ENCODE data around the gene GOLPH3L. TPM values are rescaled to one million over a fixed set of nuclear protein-coding genes. Genes with fewer than 3 reads are reported as not detected.
"Not testable (repeated sequence)": the region's sequence is repeated elsewhere in the genome, so short reads cannot be mapped to it uniquely, and the experiment has no call there.

Gene GOLPH3L
- total RNA-seq, 1 donor from 2014 or later, result 26.6 TPM

DNA sequence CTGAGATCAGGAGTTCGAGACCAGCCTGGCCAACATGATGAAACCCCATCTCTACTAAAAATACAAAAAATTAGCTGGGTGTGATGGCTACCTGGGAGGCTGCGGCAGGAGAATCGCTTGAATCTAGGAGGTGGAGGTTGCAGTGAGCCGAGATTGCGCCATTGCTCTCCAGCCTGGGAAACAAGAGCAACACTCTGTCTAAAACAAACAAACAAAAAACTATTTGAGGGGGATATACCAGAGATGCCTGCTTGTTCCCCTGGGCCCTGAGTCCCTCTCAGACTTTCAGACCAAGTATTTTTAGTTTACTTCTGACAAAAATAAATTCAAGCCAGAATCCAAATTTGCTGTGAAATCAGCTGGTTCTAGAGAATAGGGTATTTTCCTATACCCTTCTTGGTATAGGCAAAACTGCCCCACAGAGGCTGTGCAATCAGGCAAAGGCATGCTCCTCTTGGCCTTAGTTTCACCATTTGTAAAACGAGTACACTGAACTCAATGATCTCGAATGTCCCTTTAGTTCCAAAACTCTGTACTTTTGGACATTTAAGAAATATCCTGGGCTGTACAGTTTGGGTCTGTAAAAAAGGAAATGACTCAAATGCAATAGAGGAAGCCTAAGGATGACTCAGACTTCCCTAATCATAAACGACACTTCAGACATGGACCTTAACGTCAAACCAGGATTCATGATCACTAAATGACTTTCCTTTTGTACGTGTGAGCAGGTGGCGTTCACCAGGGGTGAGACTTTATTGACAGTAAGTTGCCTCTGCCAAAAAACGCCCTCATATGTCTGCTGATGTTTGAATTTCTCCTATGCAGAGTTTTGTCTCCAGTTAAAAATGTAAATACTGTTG is 83.7 kb downstream of the GOLPH3L start:
- Mint-ChIP-seq H3K36me3 (peaks cover 30% of the 10 kb centered on the region), H3K27me3 (ENCODE audit: low read depth) (no peaks in the 10 kb centered on the region), H3K9me3 (no peaks in the 10 kb centered on the region), H3K4me1 (peaks cover 9% of the 10 kb centered on the region), H3K4me3 (no peak overlapping the region), H3K27ac (no peak overlapping the region)
- no peak for DNase-seq (ENCODE audit: low spot score in 2 of 2, unreplicated experiment in 2 of 2)
- TF ChIP-seq CTCF (IDR thresholded peaks at IDR 0.05; ENCODE audit: unreplicated experiment), result no peak

DNA sequence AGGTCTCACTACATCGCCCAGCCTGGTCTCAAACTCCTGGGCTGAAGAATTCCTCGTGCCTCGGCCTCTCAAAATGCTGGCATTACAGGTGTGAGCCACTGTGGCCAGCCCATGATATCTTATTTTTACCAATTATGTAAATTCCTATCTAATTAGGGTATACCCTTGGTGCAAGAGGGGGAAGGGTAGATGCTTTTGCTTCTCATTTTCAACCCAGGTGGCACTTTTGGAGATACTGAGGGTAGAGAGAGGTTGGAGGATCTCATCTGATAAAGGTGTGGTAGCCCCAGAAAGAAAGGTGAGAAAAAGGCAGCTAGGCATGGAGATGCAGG is 85.0 kb downstream of the GOLPH3L start:
- peak overlapping the region; percentile 83 for H3K27ac Mint-ChIP-seq
- DNase-seq (ENCODE audit: low spot score in 2 of 2, unreplicated experiment in 2 of 2), result no peak
- peaks cover 9% of the 10 kb centered on the region for H3K4me1 Mint-ChIP-seq
- no peaks in the 10 kb centered on the region for H3K27me3 Mint-ChIP-seq (ENCODE audit: low read depth)
- no peak for TF ChIP-seq CTCF (IDR thresholded peaks at IDR 0.05; ENCODE audit: unreplicated experiment)
- H3K36me3 Mint-ChIP-seq, result peaks cover 28% of the 10 kb centered on the region
- H3K4me3 Mint-ChIP-seq, result no peak overlapping the region
- H3K9me3 Mint-ChIP-seq, result no peaks in the 10 kb centered on the region

- H3K36me3 Mint-ChIP-seq, result peaks cover 15% of the 10 kb centered on the region
- DNase-seq (ENCODE audit: low spot score in 2 of 2, unreplicated experiment in 2 of 2), result no peak
- TF ChIP-seq CTCF (IDR thresholded peaks at IDR 0.05; ENCODE audit: unreplicated experiment), result no peak
- no peak overlapping the region for H3K4me3 Mint-ChIP-seq
- no peaks in the 10 kb centered on the region for H3K27me3 Mint-ChIP-seq (ENCODE audit: low read depth)
- H3K27ac Mint-ChIP-seq, result no peak overlapping the region
- peaks cover 9% of the 10 kb centered on the region for H3K4me1 Mint-ChIP-seq
- no peaks in the 10 kb centered on the region for H3K9me3 Mint-ChIP-seq
Observed at GRCh38 chr1:150610576-150610975, 86.4 kb downstream of the GOLPH3L start.

- Mint-ChIP-seq H3K27ac (peak overlapping the region; percentile 92), H3K27me3 (ENCODE audit: low read depth) (no peaks in the 10 kb centered on the region), H3K4me1 (peaks cover 10% of the 10 kb centered on the region), H3K4me3 (no peak overlapping the region), H3K9me3 (no peaks in the 10 kb centered on the region), H3K36me3 (peaks cover 10% of the 10 kb centered on the region)
- TF ChIP-seq CTCF (IDR thresholded peaks at IDR 0.05; ENCODE audit: unreplicated experiment), result no peak
- no peak for DNase-seq (ENCODE audit: low spot score in 2 of 2, unreplicated experiment in 2 of 2)
Observed at GRCh38 chr1:150609732-150610131, 87.2 kb downstream of the GOLPH3L start.

DNA sequence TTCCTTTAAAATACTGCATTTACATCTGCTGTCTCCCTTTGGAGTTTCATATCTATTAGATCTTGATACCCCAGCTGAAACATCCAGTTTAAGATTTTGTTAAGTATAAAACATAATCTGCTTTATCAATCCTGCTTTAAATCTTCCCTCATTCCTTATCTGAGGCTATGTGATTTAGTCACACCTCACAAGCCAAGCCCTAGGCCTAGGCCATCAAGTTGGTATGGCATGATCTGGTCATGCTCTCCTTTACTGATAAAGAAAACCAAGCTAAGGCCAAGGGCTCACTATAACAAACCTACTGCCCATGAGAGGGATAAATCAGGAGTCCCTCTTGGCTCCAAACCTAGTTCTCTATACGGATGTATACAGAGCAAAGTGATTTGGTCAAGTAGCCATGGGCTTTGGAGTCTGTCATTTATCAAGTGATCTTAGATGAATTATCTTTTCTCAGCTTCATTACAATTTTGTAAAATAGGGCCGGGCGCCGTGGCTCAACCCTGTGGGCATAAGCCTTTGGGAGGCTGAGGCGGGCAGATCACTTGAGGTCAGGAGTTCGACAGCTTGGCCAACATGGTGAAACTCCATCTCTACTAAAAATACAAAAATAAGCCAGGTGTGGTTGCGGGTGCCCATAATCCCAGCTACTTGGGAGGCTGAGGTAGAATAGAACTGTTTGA is 90.4 kb downstream of the GOLPH3L start:
- H3K4me1 Mint-ChIP-seq, result peaks cover 19% of the 10 kb centered on the region
- no peaks in the 10 kb centered on the region for H3K27me3 Mint-ChIP-seq (ENCODE audit: low read depth)
- DNase-seq (ENCODE audit: low spot score in 2 of 2, unreplicated experiment in 2 of 2), result no peak
- peaks cover 3% of the 10 kb centered on the region for H3K36me3 Mint-ChIP-seq
- no peak for TF ChIP-seq CTCF (IDR thresholded peaks at IDR 0.05; ENCODE audit: unreplicated experiment)
- H3K27ac Mint-ChIP-seq, result peak overlapping the region; percentile 44
- no peak overlapping the region for H3K4me3 Mint-ChIP-seq
- no peaks in the 10 kb centered on the region for H3K9me3 Mint-ChIP-seq

- H3K27me3 Mint-ChIP-seq (ENCODE audit: low read depth); DNase-seq (ENCODE audit: low spot score in 2 of 2, unreplicated experiment in 2 of 2); H3K4me3 Mint-ChIP-seq; H3K36me3 Mint-ChIP-seq; H3K9me3 Mint-ChIP-seq: not testable (repeated sequence)
- Mint-ChIP-seq H3K27ac (peak overlapping the region; percentile 16), H3K4me1 (peaks cover 15% of the 10 kb centered on the region)
Observed at GRCh38 chr1:150605451-150605731, 91.6 kb downstream of the GOLPH3L start.

Measured in mesothelial cell of epicardium (in vitro differentiated cells).